Neuronal stem cell (in vitro differentiated cells): ENCODE data around the gene TNS3.

ENCODE experiments used
- DNase-seq: peaks from one replicate; pipeline ENCODE4 v3.0.0-alpha.2; 2013; ENCODE audit warnings: low spot score
- H2AFZ ChIP-seq: one replicate; pipeline ENCODE4 v1.6.1; 2013; ENCODE audit warnings: mild to moderate bottlenecking, low read length, inconsistent platforms
- H2AK5ac ChIP-seq: 2 replicates; pipeline ENCODE4 v1.6.1; 2013; ENCODE audit warnings: low read depth, mild to moderate bottlenecking, inconsistent platforms, low read length, moderate library complexity, mixed read lengths
- H2BK120ac ChIP-seq: 2 replicates; pipeline ENCODE4 v1.6.1; 2013; ENCODE audit warnings: low read depth, mild to moderate bottlenecking, inconsistent platforms, low read length, moderate library complexity, mixed read lengths
- H2BK12ac ChIP-seq: one replicate; pipeline ENCODE4 v1.6.1; 2013; ENCODE audit warnings: low read length, inconsistent platforms
- H2BK15ac ChIP-seq: 2 replicates; pipeline ENCODE4 v1.6.1; 2013; ENCODE audit warnings: mild to moderate bottlenecking, low read length, inconsistent platforms, mixed read lengths
- H2BK5ac ChIP-seq: one replicate; pipeline ENCODE4 v1.6.1; 2013; ENCODE audit warnings: inconsistent platforms, mild to moderate bottlenecking, low read length, moderate library complexity
- H3K14ac ChIP-seq: one replicate; pipeline ENCODE4 v1.6.1; 2013; ENCODE audit warnings: low read length, inconsistent platforms
- H3K18ac ChIP-seq: 2 replicates; pipeline ENCODE4 v1.6.1; 2013; ENCODE audit warnings: low read length, inconsistent platforms
- H3K23ac ChIP-seq: 2 replicates; pipeline ENCODE4 v1.6.1; 2013; ENCODE audit warnings: low read depth, mild to moderate bottlenecking, mixed read lengths, low read length, inconsistent platforms; ENCODE audit not compliant: poor library complexity
- H3K27ac ChIP-seq: replicated peaks from 3 replicates; pipeline ENCODE4 v1.5.1; 2013; ENCODE audit warnings: low read length, inconsistent platforms
- H3K27me3 ChIP-seq, 3 experiments: 2 replicates each; pipeline ENCODE4 v1.6.1; 2013; ENCODE audit warnings: low read length in 3 of 3, mild to moderate bottlenecking in 2 of 3, inconsistent platforms in 1 of 3, low read depth in 1 of 3, mixed read lengths in 1 of 3, moderate library complexity in 1 of 3; ENCODE audit not compliant: control insufficient read depth in 3 of 3, insufficient read depth in 3 of 3
- H3K36me3 ChIP-seq, 2 donors: replicated peaks in 1 of 2; 2 replicates each; pipeline ENCODE4 v1.6.1; 2013; ENCODE audit warnings: low read length in 2 of 2; ENCODE audit not compliant: control insufficient read depth in 2 of 2, insufficient read depth in 2 of 2
- H3K4ac ChIP-seq: 2 replicates; pipeline ENCODE4 v1.6.1; 2013; ENCODE audit warnings: inconsistent platforms, mild to moderate bottlenecking, low read length, moderate library complexity
- H3K4me1 ChIP-seq, 2 donors: 1 replicate in 1 of 2; 2 replicates in 1 of 2; pipeline ENCODE4 v1.6.1; 2013; ENCODE audit warnings: low read length in 2 of 2, low read depth in 1 of 2; ENCODE audit not compliant: control insufficient read depth in 2 of 2, insufficient read depth in 1 of 2
- H3K4me2 ChIP-seq: one replicate; pipeline ENCODE4 v1.6.1; 2013; ENCODE audit warnings: mild to moderate bottlenecking, low read length, inconsistent platforms; ENCODE audit not compliant: insufficient read depth, poor library complexity, severe bottlenecking
- H3K4me3 ChIP-seq, 2 donors: 2 replicates each; pipeline ENCODE4 v1.5.1; 2013; ENCODE audit warnings: low read length in 2 of 2, mild to moderate bottlenecking in 2 of 2, inconsistent platforms in 1 of 2, moderate library complexity in 1 of 2
- H3K79me1 ChIP-seq: one replicate; pipeline ENCODE4 v1.6.1; 2013; ENCODE audit warnings: low read depth, mild to moderate bottlenecking, inconsistent platforms, low read length, moderate library complexity
- H3K9ac ChIP-seq: one replicate; pipeline ENCODE4 v1.6.1; 2013; ENCODE audit warnings: mild to moderate bottlenecking, low read depth, low read length, inconsistent platforms; ENCODE audit not compliant: poor library complexity
- H3K9me3 ChIP-seq, 2 donors: replicated peaks in 1 of 2; 2 replicates each; pipeline versions ENCODE3 to v1.6.1; 2013; ENCODE audit warnings: low read length in 2 of 2, mild to moderate bottlenecking in 2 of 2, inconsistent platforms in 1 of 2, low read depth in 1 of 2, mixed read lengths in 1 of 2, moderate library complexity in 1 of 2; ENCODE audit not compliant: control insufficient read depth in 2 of 2, insufficient read depth in 1 of 2
- H4K8ac ChIP-seq: one replicate; pipeline ENCODE4 v1.6.1; 2013; ENCODE audit warnings: low read depth, mild to moderate bottlenecking, inconsistent platforms, low read length, moderate library complexity
- H4K91ac ChIP-seq: one replicate; pipeline ENCODE4 v1.6.1; 2013; ENCODE audit warnings: low read length, low read depth, mild to moderate bottlenecking, inconsistent platforms; ENCODE audit not compliant: poor library complexity
- WGBS, 2 donors: extraction: QIAGEN DNeasy Blood & Tissue Kit; methylation state at CpG; one replicate each; pipeline ENCODE4 v1.1.7; 2013; ENCODE audit warnings: missing lambda C conversion rate in 2 of 2, mixed read lengths in 1 of 2; ENCODE audit not compliant: insufficient read length in 2 of 2, insufficient replicate concordance in 1 of 2; ENCODE audit errors: extremely low coverage in 2 of 2; 5-methylcytosine and 5-hydroxymethylcytosine counted together

TNS3 gene

GRCh38 chr7:47482013-47482875 lies 99.7 kb downstream of the TNS3 start:
- DNase-seq: no peak
- peaks cover 0 to 6% of the 10 kb centered on the region in 2 donors for H3K36me3 ChIP-seq
- no peak overlapping the region for H3K23ac ChIP-seq
- peak overlapping the region; percentile 18 for H2BK12ac ChIP-seq
- peaks cover 20 to 58% of the 10 kb centered on the region in 2 donors for H3K4me1 ChIP-seq
- H2BK5ac ChIP-seq: no peak overlapping the region
- H2BK15ac ChIP-seq: no peak overlapping the region
- H3K4me3 ChIP-seq: no peak overlapping the region
- no peak overlapping the region for H3K9ac ChIP-seq
- H3K79me1 ChIP-seq: peaks cover 25% of the 10 kb centered on the region
- no peaks in the 10 kb centered on the region for H3K27me3 ChIP-seq
- peak overlapping the region; percentile 63 for H3K18ac ChIP-seq
- no CpG with 5 or more reads among the region's 15 CpGs for WGBS, 2 donors
- no peak overlapping the region for H3K27ac ChIP-seq
- no peak overlapping the region for H2BK120ac ChIP-seq
- no peak overlapping the region for H4K8ac ChIP-seq
- H3K4ac ChIP-seq: no peak overlapping the region
- no peak overlapping the region for H4K91ac ChIP-seq
- no peak overlapping the region for H2AFZ ChIP-seq
- H3K4me2 ChIP-seq: no peak overlapping the region
- H3K14ac ChIP-seq: no peak overlapping the region
- peak overlapping the region; percentile 28 for H2AK5ac ChIP-seq
- peaks cover 5 to 10% of the 10 kb centered on the region in 2 donors for H3K9me3 ChIP-seq

DNA sequence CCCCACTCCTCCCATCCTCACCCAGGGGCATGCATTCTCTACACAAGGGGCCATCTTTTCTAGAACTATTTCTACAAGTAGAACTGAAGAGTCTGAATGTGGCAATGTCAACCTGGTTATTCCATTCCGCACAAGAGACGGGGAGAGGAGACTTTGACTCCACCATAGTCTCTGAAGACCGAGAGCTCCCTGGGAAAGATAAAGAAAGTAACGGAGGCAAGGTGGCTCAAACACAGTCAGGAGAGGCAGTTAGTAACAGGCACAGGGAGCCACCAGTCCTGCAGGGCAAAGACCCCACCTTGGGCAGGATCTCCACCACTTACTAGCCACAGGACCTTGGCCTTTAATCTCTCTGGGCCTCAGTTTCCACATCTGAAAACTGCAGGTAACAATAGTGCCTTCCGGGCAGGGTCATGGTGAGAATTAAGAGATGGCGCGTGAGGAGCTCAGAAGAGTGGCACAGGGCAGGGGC lies 100.3 kb downstream of the TNS3 start:
- no peak for DNase-seq
- Histone ChIP-seq H3K4me2 (no peak overlapping the region), H2AK5ac (peak overlapping the region; percentile 28), H2BK5ac (no peak overlapping the region), H3K9me3 (peaks cover 5 to 10% of the 10 kb centered on the region in 2 donors), H3K79me1 (peaks cover 26% of the 10 kb centered on the region), H2BK15ac (no peak overlapping the region), H3K4me3 (no peak overlapping the region), H4K91ac (no peak overlapping the region), H2BK12ac (peak overlapping the region; percentile 18), H2BK120ac (no peak overlapping the region), H3K18ac (peak overlapping the region; percentile 63), H3K4ac (no peak overlapping the region), H2AFZ (no peak overlapping the region), H3K27me3 (no peaks in the 10 kb centered on the region), H4K8ac (no peak overlapping the region), H3K14ac (no peak overlapping the region), H3K23ac (no peak overlapping the region), H3K27ac (no peak overlapping the region), H3K36me3 (peaks cover 0 to 6% of the 10 kb centered on the region in 2 donors), H3K4me1 (peaks cover 20 to 58% of the 10 kb centered on the region in 2 donors), H3K9ac (no peak overlapping the region)
- WGBS, 2 donors: no CpG with 5 or more reads among the region's 7 CpGs

DNA sequence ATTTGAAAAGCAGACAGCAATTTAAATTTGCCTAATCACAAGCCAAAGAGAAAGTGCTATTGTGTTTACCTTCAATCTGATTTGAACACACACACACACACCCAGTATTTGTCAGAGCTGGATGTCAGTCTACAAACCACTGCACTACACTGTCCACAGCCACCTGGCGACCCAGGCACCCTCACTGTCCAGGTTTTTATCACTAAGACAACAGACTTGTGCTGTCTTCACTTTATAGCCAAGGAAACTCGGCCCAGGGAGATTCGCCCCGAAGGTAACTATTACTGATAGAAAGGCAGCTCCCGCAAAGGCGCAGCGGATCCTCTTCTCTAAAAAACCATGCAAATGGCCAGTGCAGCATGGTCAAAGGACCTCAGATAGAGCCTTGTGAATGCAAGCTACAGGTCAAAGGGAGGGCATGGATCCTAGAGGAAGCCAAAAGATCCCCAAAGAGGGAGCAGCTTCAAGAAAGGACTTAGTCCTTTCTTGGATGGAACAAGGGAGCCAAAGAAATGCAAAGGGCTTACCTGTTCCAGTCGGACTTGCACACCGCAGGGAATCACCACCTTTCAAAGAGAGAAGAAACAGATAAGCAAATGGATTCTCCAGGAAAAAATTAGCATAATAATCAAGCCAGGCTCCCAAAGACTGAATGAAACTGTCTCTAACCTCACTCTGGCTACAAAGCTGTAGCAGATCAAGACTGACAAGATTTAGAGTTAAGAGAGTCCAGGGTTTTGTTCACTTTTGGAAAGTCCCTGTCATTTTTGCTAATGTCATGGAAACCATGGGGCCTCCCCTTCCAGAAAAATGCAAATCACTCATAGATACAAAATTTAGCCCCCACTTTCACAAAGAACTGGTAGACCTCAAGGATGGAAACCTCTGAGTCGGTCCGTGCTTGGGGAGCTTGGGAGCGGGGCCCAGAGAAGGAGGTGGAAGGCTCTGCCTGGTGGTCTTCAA lies 101.1 kb downstream of the TNS3 start:
- H3K36me3 ChIP-seq: peaks cover 0 to 3% of the 10 kb centered on the region in 2 donors
- no peak overlapping the region for H2AFZ ChIP-seq
- H2BK12ac ChIP-seq: no peak overlapping the region
- H2BK15ac ChIP-seq: no peak overlapping the region
- H3K79me1 ChIP-seq: peaks cover 30% of the 10 kb centered on the region
- H3K27ac ChIP-seq: peak overlapping the region; percentile 38
- H2AK5ac ChIP-seq: no peak overlapping the region
- no peak overlapping the region for H3K4me3 ChIP-seq
- peaks cover 5 to 8% of the 10 kb centered on the region in 2 donors for H3K9me3 ChIP-seq
- H3K9ac ChIP-seq: no peak overlapping the region
- WGBS, 2 donors: no CpG with 5 or more reads among the region's 12 CpGs
- DNase-seq: no peak
- H3K18ac ChIP-seq: no peak overlapping the region
- no peak overlapping the region for H3K23ac ChIP-seq
- H3K4ac ChIP-seq: no peak overlapping the region
- peaks cover 20 to 52% of the 10 kb centered on the region in 2 donors for H3K4me1 ChIP-seq
- H3K4me2 ChIP-seq: no peak overlapping the region
- H3K14ac ChIP-seq: no peak overlapping the region
- no peaks in the 10 kb centered on the region for H3K27me3 ChIP-seq
- H2BK5ac ChIP-seq: no peak overlapping the region
- H4K91ac ChIP-seq: no peak overlapping the region
- no peak overlapping the region for H2BK120ac ChIP-seq
- no peak overlapping the region for H4K8ac ChIP-seq
